Right lobe of liver (tissue), 4 donors: Measurements from ENCODE around the gene VSIG10L.

Experiments
- CTCF ChIP-seq, 4 donors: fragments of 200-600 bp in 3 of 4; fragments of 450-650 bp in 1 of 4; IDR thresholded peaks; one replicate each; pipeline versions ENCODE4 v1.5.1 to v1.8.0; 2016 to 2022; ENCODE audit warnings: antibody characterized with exemption in 4 of 4, mild to moderate bottlenecking in 2 of 4
- POLR2A ChIP-seq: fragments of 450-650 bp; IDR thresholded peaks from one replicate; pipeline ENCODE4 v1.6.1; 2017; ENCODE audit warnings: antibody characterized with exemption, mild to moderate bottlenecking
- donor health status: DM: no; HTN: no; CAD: no.
- donor health status: DM: no; HTN: no; CAD: no.
- donor health status: DM: no; HTN: yes; CAD: no.

- TF ChIP-seq CTCF (IDR thresholded peaks at IDR 0.05) (no peak), POLR2A (no peak)
Measured at GRCh38 chr19:51285682-51286081, 56.3 kb downstream of the VSIG10L start.
